Thyroid gland (tissue), 4 donors: Measurements from ENCODE around the gene RPS6KB2. TPM values are rescaled to one million over a fixed set of nuclear protein-coding genes. Genes with fewer than 3 reads are reported as not detected.

ENCODE experiments used
- DNase-seq, 2 donors: peaks; one replicate each; pipeline ENCODE4 v3.0.0-alpha.2; 2019
- H3K27ac ChIP-seq, 3 donors: fragments of 200-600 bp; sonication (generic); 1 replicate in 2 of 3; 2 replicates in 1 of 3; pipeline ENCODE4 v1.5.1; 2016 to 2019; ENCODE audit warnings: mild to moderate bottlenecking in 1 of 3, moderate library complexity in 1 of 3
- H3K27me3 ChIP-seq: fragments of 200-600 bp; sonication (generic); one replicate; pipeline ENCODE4 v1.5.1; 2019
- H3K36me3 ChIP-seq, 2 donors: fragments of 200-600 bp; sonication (generic); one replicate each; pipeline ENCODE4 v1.5.1; 2016 to 2019
- H3K4me1 ChIP-seq, 2 donors: fragments of 200-600 bp; sonication (generic); one replicate each; pipeline ENCODE4 v1.5.1; 2017 to 2019
- H3K4me3 ChIP-seq, 3 donors: fragments of 200-600 bp; sonication (generic); replicated peaks in 1 of 3; 1 replicate in 2 of 3; 2 replicates in 1 of 3; pipeline ENCODE4 v1.5.1; 2016; ENCODE audit warnings: mild to moderate bottlenecking in 1 of 3
- H3K9me3 ChIP-seq: fragments of 200-600 bp; sonication (generic); one replicate; pipeline ENCODE4 v1.5.1; 2017
- CTCF ChIP-seq, 6 experiments: fragments of 200-600 bp in 3 of 6; fragments of 450-650 bp in 3 of 6; sonication (generic) in 3 of 6; IDR thresholded peaks; one replicate each; pipeline ENCODE4 v1.5.1; 2016 to 2019; ENCODE audit warnings: antibody characterized with exemption in 6 of 6, mild to moderate bottlenecking in 2 of 6, inconsistent platforms in 1 of 6, moderate library complexity in 1 of 6
- POLR2A ChIP-seq, 2 donors: fragments of 450-650 bp; IDR thresholded peaks; one replicate each; pipeline ENCODE4 v1.6.1; 2017; ENCODE audit warnings: antibody characterized with exemption in 2 of 2, mild to moderate bottlenecking in 2 of 2, moderate library complexity in 1 of 2
- WGBS, 2 donors: methylation state at CpG; one replicate each; pipeline ENCODE4 v1.1.5; 2017; 5-methylcytosine and 5-hydroxymethylcytosine counted together
- intact Hi-C: fragments of 100-400 bp; cut with DNase I; formaldehyde crosslinking; loops from one replicate; pipeline ENCODE4 v1.15.1; 2023
- total RNA-seq, 4 donors: library from RNA; depleted of rRNA; stranded (reverse); fragments of >200 nt; gene quantifications; one replicate each; pipeline ENCODE4 v1.2.3, GENCODE V29; 2016

Gene RPS6KB2
- total RNA-seq, 4 donors from 2014 or later, result 44.1 to 102 (median 62.2) TPM

- H3K27ac ChIP-seq, result peak overlapping the region in 1 of 3 donors; percentile 44
- no peaks in the 10 kb centered on the region for H3K27me3 ChIP-seq
- 94 to 96% methylated on average over 8 to 18 of the region's 21 CpGs for WGBS, 2 donors
- H3K36me3 ChIP-seq, result no peaks in the 10 kb centered on the region
- H3K4me1 ChIP-seq, result peaks cover 16 to 62% of the 10 kb centered on the region in 2 donors
- H3K4me3 ChIP-seq, result no peak overlapping the region
- H3K9me3 ChIP-seq, result no peaks in the 10 kb centered on the region
- no peak for DNase-seq
- intact Hi-C loops, result loop anchor here (5.0 kb wide), 1 partner anchor 48 kb away; the partner anchor contains the start of gene TMEM134
- TF ChIP-seq CTCF (IDR thresholded peaks at IDR 0.05) (no peak), POLR2A (IDR thresholded peaks at IDR 0.05) (no peak)
Measured at GRCh38 chr11:67419325-67420049, 8.8 kb upstream of the RPS6KB2 start.

GRCh38 chr11:67420147-67420645, 8.1 kb upstream of the RPS6KB2 start:
- no peak for DNase-seq
- H3K36me3 ChIP-seq, result no peaks in the 10 kb centered on the region
- peak overlapping the region in 2 of 3 donors; percentile 49 to 54 for H3K4me3 ChIP-seq
- H3K27me3 ChIP-seq, result no peaks in the 10 kb centered on the region
- H3K9me3 ChIP-seq, result no peaks in the 10 kb centered on the region
- TF ChIP-seq POLR2A (IDR thresholded peaks at IDR 0.05) (no peak), CTCF (IDR thresholded peaks at IDR 0.05) (no peak)
- peaks cover 16 to 56% of the 10 kb centered on the region in 2 donors for H3K4me1 ChIP-seq
- intact Hi-C loops, result loop anchor here (5.0 kb wide), 1 partner anchor 47 kb away; the partner anchor contains the start of gene TMEM134
- 22% methylated on average over 3 of the region's 15 CpGs; no CpG with 5 or more reads in 1 of the 2 donors for WGBS, 2 donors
- H3K27ac ChIP-seq, result peak overlapping the region; percentile 58 to 84 (median 80)

GRCh38 chr11:67420646-67421429, 7.5 kb upstream of the RPS6KB2 start:
- Histone ChIP-seq H3K36me3 (no peaks in the 10 kb centered on the region), H3K4me3 (peak overlapping the region; percentile 49 to 60 (median 54)), H3K9me3 (no peaks in the 10 kb centered on the region), H3K4me1 (peaks cover 14 to 51% of the 10 kb centered on the region in 2 donors), H3K27me3 (no peaks in the 10 kb centered on the region), H3K27ac (peak overlapping the region; percentile 58 to 84 (median 80))
- intact Hi-C loops, result loop anchor here (5.0 kb wide), 1 partner anchor 46 kb away; the partner anchor contains the start of gene TMEM134
- WGBS, 2 donors, result 1% methylated on average over 17 to 21 of the region's 97 CpGs
- DNase-seq, result peak; percentile 97
- peak in 1 of 6 experiments; percentile 27 for TF ChIP-seq CTCF (IDR thresholded peaks at IDR 0.05)
- TF ChIP-seq POLR2A (IDR thresholded peaks at IDR 0.05), result peak; percentile 21 to 87

DNA sequence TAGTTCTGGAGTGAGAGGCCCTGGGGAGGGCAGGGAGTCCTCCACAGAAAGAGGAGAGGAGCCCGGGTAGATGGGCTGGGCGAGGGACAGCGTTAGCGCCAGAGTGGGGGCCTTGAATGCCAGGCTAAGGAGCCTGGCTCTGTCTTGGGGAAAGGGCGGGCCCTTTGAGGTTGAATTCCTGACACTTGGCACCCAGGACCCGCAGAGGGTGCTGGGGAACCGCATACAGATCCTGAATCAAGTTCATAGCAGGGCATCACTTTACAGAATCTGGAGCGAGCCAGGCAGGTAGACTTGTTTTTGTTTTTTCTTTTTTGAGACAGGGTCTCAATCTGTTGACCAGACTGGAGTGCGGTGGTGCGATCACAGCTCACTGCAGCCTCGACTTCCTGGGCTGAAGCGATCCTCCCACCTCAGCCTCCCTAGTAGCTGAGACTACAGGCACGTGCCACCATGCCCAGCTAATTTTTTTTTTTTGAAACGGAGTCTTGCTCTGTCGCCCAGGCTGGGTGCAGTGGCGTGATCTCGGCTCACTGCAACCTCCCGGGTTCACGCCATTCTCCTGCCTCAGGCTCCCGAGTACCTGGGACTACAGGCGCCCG, 6.8 kb upstream of the RPS6KB2 start:
- intact Hi-C loops, result loop anchor here (5.0 kb wide), 1 partner anchor 46 kb away; the partner anchor contains the start of gene TMEM134
- Histone ChIP-seq H3K36me3 (no peaks in the 10 kb centered on the region), H3K27ac (peak overlapping the region in 1 of 3 donors; percentile 80), H3K27me3 (no peaks in the 10 kb centered on the region), H3K4me3 (peak overlapping the region in 1 of 3 donors; percentile 54), H3K4me1 (peaks cover 9 to 44% of the 10 kb centered on the region in 2 donors), H3K9me3 (no peaks in the 10 kb centered on the region)
- WGBS, 2 donors, result 70 to 78% methylated on average over 22 of the region's 22 CpGs
- DNase-seq, result no peak
- TF ChIP-seq CTCF (IDR thresholded peaks at IDR 0.05) (no peak), POLR2A (IDR thresholded peaks at IDR 0.05) (no peak)
